T-helper 2 cell treated with Interferon-gamma antibody and Interleukin-4, amounts not matched to agents 100 ng/mL and 5 ng/mL, for 36 hours (primary cell): ENCODE results near the gene ZER1. TPM values are rescaled to one million over a fixed set of nuclear protein-coding genes. Genes with fewer than 3 reads are reported as not detected.
"Not testable (repeated sequence)": the region's sequence is repeated elsewhere in the genome, so short reads cannot be mapped to it uniquely, and the experiment has no call there.

Experiments
- intact Hi-C: fragments of 100-400 bp; cut with micrococcal nuclease; formaldehyde crosslinking; loops from one replicate; pipeline ENCODE4 v1.15.1; 2023
- total RNA-seq: library from RNA; stranded (reverse); gene quantifications from 2 replicates; pipeline ENCODE4 v1.2.3, GENCODE V29; 2022

Gene ZER1
- total RNA-seq, 1 donor from 2014 or later = 16.3 TPM

GRCh38 chr9:128788445-128788844, 16.7 kb upstream of the ZER1 start:
- intact Hi-C loops = loop anchor here (5.0 kb wide), 1 partner anchor 466 kb away; the partner anchor contains the start of genes COQ4 and TRUB2

- intact Hi-C loops = loop anchor here (1.0 to 5.0 kb wide), 2 partner anchors 16 to 465 kb away; partner anchors contain the start of genes COQ4, TRUB2 and ZER1
Observed at GRCh38 chr9:128787659-128788058, 15.9 kb upstream of the ZER1 start.

- intact Hi-C loops = loop anchor here (1.0 to 5.0 kb wide), 2 partner anchors 16 to 465 kb away; partner anchors contain the start of genes COQ4, TRUB2 and ZER1
Observed at GRCh38 chr9:128786681-128787601, 15.2 kb upstream of the ZER1 start, which contains the start of gene TBC1D13. Gene TBC1D13, plus strand, starts transcription at chr9:128787253. Its CDS starts 101 bp downstream, at chr9:128787354.

- intact Hi-C loops = loop anchor here (5.0 kb wide), 1 partner anchor 463 kb away; the partner anchor contains the start of genes COQ4 and TRUB2
Observed at GRCh38 chr9:128785427-128785826, 13.7 kb upstream of the ZER1 start.

GRCh38 chr9:128782669-128783068, 10.9 kb upstream of the ZER1 start:
- intact Hi-C loops = no loop called here

- intact Hi-C loops = no loop called here
Observed at GRCh38 chr9:128781187-128782070, 9.7 kb upstream of the ZER1 start.

- intact Hi-C loops = not testable (repeated sequence)
Observed at GRCh38 chr9:128780093-128780492, 8.4 kb upstream of the ZER1 start.

- intact Hi-C loops = no loop called here
Observed at GRCh38 chr9:128774804-128775203, 3.1 kb upstream of the ZER1 start.

GRCh38 chr9:128773049-128773448, 1.3 kb upstream of the ZER1 start:
- intact Hi-C loops = no loop called here

- intact Hi-C loops = loop anchor here (1.0 to 2.0 kb wide), 2 partner anchors 16 to 46 kb away; partner anchors contain the start of genes TBC1D13 and ZDHHC12
Observed at GRCh38 chr9:128771094-128771721, 519 bp downstream of the ZER1 start.

GRCh38 chr9:128770286-128771030, 1.3 kb downstream of the ZER1 start:
- intact Hi-C loops = loop anchor here (1.0 to 2.0 kb wide), 2 partner anchors 17 to 46 kb away; partner anchors contain the start of genes TBC1D13 and ZDHHC12

GRCh38 chr9:128768606-128769005, 3.1 kb downstream of the ZER1 start:
- intact Hi-C loops = no loop called here

GRCh38 chr9:128765499-128765898, 6.2 kb downstream of the ZER1 start:
- intact Hi-C loops = no loop called here

GRCh38 chr9:128764361-128764760, 7.4 kb downstream of the ZER1 start:
- intact Hi-C loops = no loop called here

GRCh38 chr9:128762671-128763449, 8.9 kb downstream of the ZER1 start:
- intact Hi-C loops = no loop called here

- intact Hi-C loops = no loop called here
Observed at GRCh38 chr9:128757602-128758001, 14.1 kb downstream of the ZER1 start.

- intact Hi-C loops = no loop called here
Observed at GRCh38 chr9:128753627-128754026, 18.1 kb downstream of the ZER1 start.

- intact Hi-C loops = no loop called here
Observed at GRCh38 chr9:128750926-128751595, 20.7 kb downstream of the ZER1 start.

- intact Hi-C loops = no loop called here
Observed at GRCh38 chr9:128747241-128747640, 24.5 kb downstream of the ZER1 start.
